ENCODE measurements around the gene ITGA11. TPM values are rescaled to one million over a fixed set of nuclear protein-coding genes. Genes with fewer than 3 reads are reported as not detected.

The ITGA11 gene
- total RNA-seq, 5 donors from 2014 or later (not counting 1 experiment from before 2014, with no cell fraction given): 0.07 to 0.95 (median 0.18) TPM; not detected in 2

DNA sequence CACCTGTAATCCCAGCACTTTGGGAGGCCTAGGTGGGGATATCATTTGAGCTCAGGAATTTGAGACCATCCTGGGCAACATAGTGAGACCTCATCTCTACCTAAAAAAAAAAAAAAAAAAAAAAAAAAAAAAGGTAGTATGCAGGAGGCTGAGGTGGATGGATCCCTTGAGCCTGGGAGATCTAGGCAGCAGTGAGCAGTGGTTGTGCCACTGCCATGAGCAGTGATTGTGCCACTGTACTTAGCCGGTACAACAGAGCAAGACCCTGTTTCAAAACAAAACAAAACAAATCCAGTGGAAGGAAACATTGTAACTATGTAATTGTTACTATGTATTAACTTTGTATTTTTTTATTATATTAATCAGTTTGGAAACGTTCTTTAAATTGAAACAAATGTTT lies 148.6 kb downstream of the ITGA11 start:
- Histone ChIP-seq H3K4me3 (ENCODE audit: control insufficient read depth in 1 of 2, extremely low read depth in 1 of 2, low read length in 1 of 2) (no peak overlapping the region), H3K9me3 (no peaks in the 10 kb centered on the region), H3K27me3 (replicated peaks in 1 of 2; ENCODE audit: control insufficient read depth in 2 of 2, extremely low read depth in 1 of 2, insufficient read depth in 2 of 2, low read length in 1 of 2) (no peaks in the 10 kb centered on the region), H3K36me3 (ENCODE audit: control insufficient read depth in 2 of 2, extremely low read depth in 1 of 2, insufficient read depth in 1 of 2, low read length in 1 of 2) (peaks cover 0 to 9% of the 10 kb centered on the region in 2 donors), H3K27ac (ENCODE audit: low read length) (no peak overlapping the region), H3K4me1 (ENCODE audit: control insufficient read depth in 1 of 2, extremely low read depth in 1 of 2, insufficient read depth in 2 of 2, low read length in 2 of 2) (peaks cover 32 to 33% of the 10 kb centered on the region in 2 experiments)
- H3K4me1 Mint-ChIP-seq: peaks cover 81 to 87% (median 85%) of the 10 kb centered on the region in 3 donors
- H3K4me3 Mint-ChIP-seq: no peak overlapping the region
- ATAC-seq (replicated peaks in 1 of 4) (no peak), DNase-seq (no peak)
- no peaks in the 10 kb centered on the region for H3K27me3 Mint-ChIP-seq
- H3K27ac Mint-ChIP-seq: no peak overlapping the region
- POLR2A ChIA-PET: interaction anchor here in 1 of 2 donors (0.6 kb wide), 1 partner anchor 18 kb away, joined by 5 read pairs; no protein-coding TSS in a partner anchor
- CTCF ChIA-PET: no interaction called here
- H3K36me3 Mint-ChIP-seq: peaks cover 27% of the 10 kb centered on the region
- WGBS (ENCODE audit: insufficient coverage): no CpG with 5 or more reads among the region's 2 CpGs
- H3K9me3 Mint-ChIP-seq: no peaks in the 10 kb centered on the region

DNA sequence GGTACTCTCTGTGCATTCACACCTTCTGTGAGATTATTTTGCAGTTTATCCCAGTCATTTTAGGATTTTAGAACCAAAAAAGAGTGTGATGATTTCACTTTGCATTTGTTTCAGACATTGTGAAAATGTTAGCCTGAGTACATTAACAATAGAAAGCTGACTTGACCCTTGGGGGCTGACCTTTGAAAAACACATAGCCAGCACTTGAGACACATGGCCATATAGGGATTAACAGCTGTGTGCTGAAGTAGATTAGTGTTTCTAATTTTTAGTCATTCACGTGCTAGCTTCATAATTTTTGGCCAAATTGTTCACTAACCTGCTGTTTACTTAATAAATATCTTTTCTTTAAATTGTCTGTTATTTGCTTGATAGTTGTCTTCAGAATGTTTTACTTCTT lies 151.0 kb downstream of the ITGA11 start:
- no peaks in the 10 kb centered on the region for H3K9me3 ChIP-seq
- Mint-ChIP-seq H3K36me3 (peaks cover 20% of the 10 kb centered on the region), H3K4me3 (peak overlapping the region; percentile 94 to 97 (median 95)), H3K9me3 (no peaks in the 10 kb centered on the region), H3K4me1 (peaks cover 70 to 81% (median 78%) of the 10 kb centered on the region in 3 donors), H3K27ac (peak overlapping the region in 1 of 2 donors; percentile 8), H3K27me3 (no peaks in the 10 kb centered on the region)
- peaks cover 0 to 9% of the 10 kb centered on the region in 2 donors for H3K36me3 ChIP-seq (ENCODE audit: control insufficient read depth in 2 of 2, extremely low read depth in 1 of 2, insufficient read depth in 1 of 2, low read length in 1 of 2)
- no peak for ATAC-seq (replicated peaks in 1 of 4)
- no peak for DNase-seq
- POLR2A ChIA-PET: interaction anchor here in 1 of 2 donors (0.6 kb wide), 1 partner anchor 14 kb away, joined by 3 read pairs; no protein-coding TSS in a partner anchor
- CTCF ChIA-PET: interaction anchor here in 1 of 2 donors (0.6 to 1.4 kb wide), 6 partner anchors 16 to 414 kb away, joined by 3 to 4 read pairs (median 3); no protein-coding TSS in a partner anchor
- no peaks in the 10 kb centered on the region for H3K27me3 ChIP-seq (replicated peaks in 1 of 2; ENCODE audit: control insufficient read depth in 2 of 2, extremely low read depth in 1 of 2, insufficient read depth in 2 of 2, low read length in 1 of 2)
- H3K27ac ChIP-seq (ENCODE audit: low read length): no peak overlapping the region
- WGBS (ENCODE audit: insufficient coverage): no CpG with 5 or more reads among the region's 1 CpG
- peaks cover 32 to 41% of the 10 kb centered on the region in 2 experiments for H3K4me1 ChIP-seq (ENCODE audit: control insufficient read depth in 1 of 2, extremely low read depth in 1 of 2, insufficient read depth in 2 of 2, low read length in 2 of 2)
- no peak overlapping the region for H3K4me3 ChIP-seq (ENCODE audit: control insufficient read depth in 1 of 2, extremely low read depth in 1 of 2, low read length in 1 of 2)

DNA sequence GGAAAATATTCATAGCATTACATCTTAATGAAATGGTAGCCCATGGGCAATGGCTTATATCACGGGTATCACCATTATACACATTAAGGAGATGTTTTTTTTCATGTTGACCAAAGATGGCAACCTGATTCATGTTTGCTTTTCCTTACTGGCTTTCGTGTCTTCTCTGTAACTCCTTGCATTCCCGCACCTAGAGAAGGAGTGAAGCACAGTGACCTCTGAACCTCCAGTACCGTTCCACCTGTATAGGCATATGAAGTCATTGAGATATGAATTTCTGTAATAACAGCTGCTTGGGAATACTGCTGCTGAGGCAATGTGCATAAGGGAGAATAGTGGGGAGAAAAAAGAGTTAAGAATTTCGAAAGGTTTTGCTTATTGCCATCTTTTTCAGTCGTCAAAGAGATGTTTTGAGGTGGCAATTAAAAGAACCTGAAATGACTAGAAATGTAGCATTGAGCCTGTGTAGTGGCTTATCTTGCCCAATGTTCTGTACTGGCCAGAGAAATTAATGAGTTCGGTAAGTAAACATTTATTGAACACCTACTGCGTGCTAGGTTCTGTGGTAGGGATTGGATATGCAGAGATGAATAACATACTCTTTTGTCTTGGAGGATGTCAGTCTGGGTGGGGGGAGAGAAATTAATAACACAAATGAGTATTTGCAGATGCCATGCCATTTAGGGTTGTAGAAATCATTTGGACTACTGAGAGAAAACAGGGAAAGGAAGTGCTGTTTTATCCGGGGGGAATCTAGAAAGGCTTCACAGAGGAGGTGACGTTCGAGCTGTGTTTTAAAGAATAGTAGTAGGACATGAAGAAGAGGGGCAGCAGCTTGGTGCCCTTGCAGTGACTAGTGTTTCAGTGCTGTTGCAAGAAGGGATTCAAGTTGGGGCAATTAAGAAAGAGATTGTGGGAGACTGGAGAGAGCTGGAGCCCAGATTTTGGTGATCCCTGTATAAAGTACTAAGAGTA lies 151.9 kb downstream of the ITGA11 start:
- Mint-ChIP-seq H3K4me1 (peaks cover 61 to 74% (median 70%) of the 10 kb centered on the region in 3 donors), H3K27me3 (no peaks in the 10 kb centered on the region), H3K27ac (peak overlapping the region; percentile 63 to 94), H3K4me3 (peak overlapping the region; percentile 94 to 97 (median 95)), H3K36me3 (peaks cover 12% of the 10 kb centered on the region), H3K9me3 (no peaks in the 10 kb centered on the region)
- POLR2A ChIA-PET: no interaction called here
- H3K27ac ChIP-seq (ENCODE audit: low read length): no peak overlapping the region
- WGBS (ENCODE audit: insufficient coverage): 49% methylated on average over 8 of the region's 11 CpGs
- peaks cover 30 to 41% of the 10 kb centered on the region in 2 experiments for H3K4me1 ChIP-seq (ENCODE audit: control insufficient read depth in 1 of 2, extremely low read depth in 1 of 2, insufficient read depth in 2 of 2, low read length in 2 of 2)
- no peaks in the 10 kb centered on the region for H3K27me3 ChIP-seq (replicated peaks in 1 of 2; ENCODE audit: control insufficient read depth in 2 of 2, extremely low read depth in 1 of 2, insufficient read depth in 2 of 2, low read length in 1 of 2)
- CTCF ChIA-PET: interaction anchor here (0.6 to 1.4 kb wide), 9 partner anchors 12 to 413 kb away, joined by 3 to 4 read pairs (median 3); no protein-coding TSS in a partner anchor
- peak overlapping the region; percentile 2 to 38 for H3K4me3 ChIP-seq (ENCODE audit: control insufficient read depth in 1 of 2, extremely low read depth in 1 of 2, low read length in 1 of 2)
- DNase-seq: no peak
- H3K36me3 ChIP-seq (ENCODE audit: control insufficient read depth in 2 of 2, extremely low read depth in 1 of 2, insufficient read depth in 1 of 2, low read length in 1 of 2): peaks cover 0 to 9% of the 10 kb centered on the region in 2 donors
- no peaks in the 10 kb centered on the region for H3K9me3 ChIP-seq
- ATAC-seq (replicated peaks in 1 of 4): no peak

DNA sequence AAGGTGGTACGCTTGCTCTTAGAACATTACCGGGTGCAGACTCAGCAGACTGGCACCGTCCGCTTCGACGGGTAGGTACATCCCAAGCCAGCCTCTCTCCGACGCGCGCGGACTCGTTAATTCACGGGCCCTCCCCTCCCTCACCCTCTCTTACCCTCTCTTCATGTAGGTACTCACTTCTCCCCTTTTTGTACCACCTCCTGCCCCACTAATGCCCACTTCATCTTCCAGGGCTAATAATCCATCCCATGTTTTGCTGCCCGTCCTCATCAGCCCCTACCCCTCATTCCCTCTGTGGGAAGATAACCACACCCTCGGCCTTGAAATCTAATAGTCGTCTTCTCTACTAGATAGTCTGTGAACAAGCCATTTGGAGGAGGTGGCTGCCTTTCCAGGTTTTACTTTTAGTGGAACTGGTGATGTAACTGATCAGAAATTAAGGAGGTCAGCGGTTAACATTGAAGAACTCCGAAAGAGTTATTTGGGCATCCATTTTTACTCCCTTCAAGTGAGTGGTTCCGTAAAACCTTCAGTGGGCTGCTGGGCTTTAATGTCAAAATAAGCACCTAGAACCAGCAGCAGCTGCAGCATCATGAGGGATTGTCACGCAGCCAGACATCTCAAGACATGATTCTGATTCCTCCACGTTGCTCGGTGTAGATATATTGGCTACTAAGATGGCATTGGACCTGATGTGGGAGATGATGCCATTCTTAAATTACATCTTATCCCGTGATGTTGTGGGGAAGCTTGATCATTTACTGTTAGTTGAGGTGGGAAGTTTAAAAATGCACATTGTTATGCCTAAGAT lies 153.2 kb downstream of the ITGA11 start:
- peaks cover 0 to 2% of the 10 kb centered on the region in 2 donors for H3K36me3 ChIP-seq (ENCODE audit: control insufficient read depth in 2 of 2, extremely low read depth in 1 of 2, insufficient read depth in 1 of 2, low read length in 1 of 2)
- peak in 8 of 35 experiments; percentile 8 to 24 (median 17) for DNase-seq
- ATAC-seq (replicated peaks in 1 of 4): peak in 2 of 4 experiments; percentile 1 to 17
- H3K9me3 Mint-ChIP-seq: no peaks in the 10 kb centered on the region
- no peaks in the 10 kb centered on the region for H3K9me3 ChIP-seq
- H3K4me1 Mint-ChIP-seq: peaks cover 53 to 65% (median 62%) of the 10 kb centered on the region in 3 donors
- peaks cover 30 to 41% of the 10 kb centered on the region in 2 experiments for H3K4me1 ChIP-seq (ENCODE audit: control insufficient read depth in 1 of 2, extremely low read depth in 1 of 2, insufficient read depth in 2 of 2, low read length in 2 of 2)
- no peaks in the 10 kb centered on the region for H3K27me3 ChIP-seq (replicated peaks in 1 of 2; ENCODE audit: control insufficient read depth in 2 of 2, extremely low read depth in 1 of 2, insufficient read depth in 2 of 2, low read length in 1 of 2)
- H3K4me3 Mint-ChIP-seq: peak overlapping the region; percentile 94 to 97 (median 95)
- H3K27ac ChIP-seq (ENCODE audit: low read length): peak overlapping the region; percentile 94
- CTCF ChIA-PET: interaction anchor here (0.5 to 0.9 kb wide), 3 partner anchors 13 to 1191 kb away, joined by 3 to 4 read pairs (median 4); no protein-coding TSS in a partner anchor
- peak overlapping the region; percentile 94 for H3K27ac Mint-ChIP-seq
- 1% methylated on average over 16 of the region's 23 CpGs for WGBS (ENCODE audit: insufficient coverage)
- no peaks in the 10 kb centered on the region for H3K27me3 Mint-ChIP-seq
- peak overlapping the region; percentile 89 to 93 for H3K4me3 ChIP-seq (ENCODE audit: control insufficient read depth in 1 of 2, extremely low read depth in 1 of 2, low read length in 1 of 2)
- H3K36me3 Mint-ChIP-seq: peaks cover 5% of the 10 kb centered on the region
- POLR2A ChIA-PET: interaction anchor here (0.6 kb wide), 2 partner anchors 11 to 15 kb away, joined by 3 to 5 read pairs; no protein-coding TSS in a partner anchor

DNA sequence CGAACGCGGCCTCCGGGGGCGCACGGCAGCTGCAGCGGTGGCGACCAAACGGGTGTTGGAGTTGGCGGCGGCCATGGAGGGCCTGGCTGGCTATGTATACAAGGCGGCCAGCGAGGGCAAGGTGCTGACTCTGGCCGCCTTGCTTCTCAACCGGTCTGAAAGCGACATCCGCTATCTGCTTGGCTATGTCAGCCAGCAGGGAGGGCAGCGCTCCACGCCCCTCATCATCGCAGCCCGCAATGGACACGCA lies 153.7 kb downstream of the ITGA11 start:
- no peaks in the 10 kb centered on the region for H3K27me3 ChIP-seq (replicated peaks in 1 of 2; ENCODE audit: control insufficient read depth in 2 of 2, extremely low read depth in 1 of 2, insufficient read depth in 2 of 2, low read length in 1 of 2)
- under 1% methylated on average over 22 of the region's 22 CpGs for WGBS (ENCODE audit: insufficient coverage)
- H3K9me3 Mint-ChIP-seq: no peaks in the 10 kb centered on the region
- no peaks in the 10 kb centered on the region for H3K9me3 ChIP-seq
- H3K4me3 ChIP-seq (ENCODE audit: control insufficient read depth in 1 of 2, extremely low read depth in 1 of 2, low read length in 1 of 2): peak overlapping the region; percentile 89 to 93
- CTCF ChIA-PET: interaction anchor here in 1 of 2 donors (0.6 to 1.8 kb wide), 2 partner anchors 49 to 1191 kb away, joined by 3 to 4 read pairs; partner anchors contain the start of gene CLN6
- ATAC-seq (replicated peaks in 1 of 4) (no peak), DNase-seq (peak in 6 of 35 experiments; percentile 72 to 77 (median 75))
- H3K4me3 Mint-ChIP-seq: peak overlapping the region; percentile 94 to 97 (median 95)
- H3K27me3 Mint-ChIP-seq: no peaks in the 10 kb centered on the region
- H3K4me1 Mint-ChIP-seq: peaks cover 53 to 62% (median 59%) of the 10 kb centered on the region in 3 donors
- peaks cover 30 to 38% of the 10 kb centered on the region in 2 experiments for H3K4me1 ChIP-seq (ENCODE audit: control insufficient read depth in 1 of 2, extremely low read depth in 1 of 2, insufficient read depth in 2 of 2, low read length in 2 of 2)
- peak overlapping the region; percentile 94 for H3K27ac ChIP-seq (ENCODE audit: low read length)
- peak overlapping the region; percentile 94 for H3K27ac Mint-ChIP-seq
- POLR2A ChIA-PET: interaction anchor here in 1 of 2 donors (0.7 kb wide), 1 partner anchor 13 kb away, joined by 3 read pairs; no protein-coding TSS in a partner anchor
- peaks cover 0 to 2% of the 10 kb centered on the region in 2 donors for H3K36me3 ChIP-seq (ENCODE audit: control insufficient read depth in 2 of 2, extremely low read depth in 1 of 2, insufficient read depth in 1 of 2, low read length in 1 of 2)
- peaks cover 5% of the 10 kb centered on the region for H3K36me3 Mint-ChIP-seq
